Parathyroid adenoma (tissue), 2 donors: Measurements from ENCODE around the gene FRMPD2.

ENCODE experiments used
- H2AFZ ChIP-seq: fragments of 300-600 bp; sonication (generic); one replicate; pipeline ENCODE4 v1.7.0; 2017; ENCODE audit warnings: antibody characterized with exemption, mild to moderate bottlenecking
- H3K27ac ChIP-seq: fragments of 300-600 bp; sonication (generic); one replicate; pipeline ENCODE4 v1.7.0; 2017
- H3K27me3 ChIP-seq: fragments of 300-600 bp; sonication (generic); one replicate; pipeline ENCODE4 v1.7.0; 2017; ENCODE audit warnings: low read length; ENCODE audit not compliant: control insufficient read depth, insufficient read depth
- H3K36me3 ChIP-seq: fragments of 300-600 bp; sonication (generic); one replicate; pipeline ENCODE4 v1.7.0; 2017; ENCODE audit warnings: low read length; ENCODE audit not compliant: control insufficient read depth, insufficient read depth
- H3K4me1 ChIP-seq: fragments of 300-600 bp; sonication (generic); one replicate; pipeline ENCODE4 v1.7.0; 2017; ENCODE audit warnings: control low read depth
- H3K4me2 ChIP-seq: fragments of 300-600 bp; sonication (generic); one replicate; pipeline ENCODE4 v1.7.0; 2017; ENCODE audit warnings: low read length
- H3K4me3 ChIP-seq: fragments of 300-600 bp; sonication (generic); one replicate; pipeline ENCODE4 v1.7.0; 2017; ENCODE audit warnings: low read depth, low read length
- H3K79me2 ChIP-seq: fragments of 300-600 bp; sonication (generic); one replicate; pipeline ENCODE4 v1.7.0; 2017; ENCODE audit warnings: control low read depth
- H3K9ac ChIP-seq: fragments of 300-600 bp; sonication (generic); one replicate; pipeline ENCODE4 v1.7.0; 2017; ENCODE audit warnings: mild to moderate bottlenecking
- H3K9me3 ChIP-seq: fragments of 300-600 bp; sonication (generic); one replicate; pipeline ENCODE4 v1.7.0; 2017; ENCODE audit warnings: low read length; ENCODE audit not compliant: control insufficient read depth
- CTCF ChIP-seq: fragments of 300-600 bp; sonication (generic); IDR thresholded peaks from one replicate; pipeline ENCODE4 v1.7.0; 2017; ENCODE audit warnings: antibody characterized with exemption, mild to moderate bottlenecking
- donor health status: primary hyperparathyroidism.

The FRMPD2 gene

GRCh38 chr10:48211777-48212176 lies 62.7 kb downstream of the FRMPD2 start:
- no peak overlapping the region for H2AFZ ChIP-seq
- TF ChIP-seq CTCF: no peak
- H3K79me2 ChIP-seq: no peaks in the 10 kb centered on the region
- no peaks in the 10 kb centered on the region for H3K27me3 ChIP-seq
- H3K4me2 ChIP-seq: no peak overlapping the region
- H3K9me3 ChIP-seq: no peaks in the 10 kb centered on the region
- H3K9ac ChIP-seq: no peak overlapping the region
- H3K4me3 ChIP-seq: no peak overlapping the region
- no peaks in the 10 kb centered on the region for H3K4me1 ChIP-seq
- H3K27ac ChIP-seq: no peak overlapping the region
- H3K36me3 ChIP-seq: no peaks in the 10 kb centered on the region

GRCh38 chr10:48210966-48211365 lies 63.5 kb downstream of the FRMPD2 start:
- no peak overlapping the region for H3K4me3 ChIP-seq
- H3K27me3 ChIP-seq: no peaks in the 10 kb centered on the region
- H3K9ac ChIP-seq: no peak overlapping the region
- no peak overlapping the region for H3K27ac ChIP-seq
- H3K9me3 ChIP-seq: no peaks in the 10 kb centered on the region
- H3K36me3 ChIP-seq: no peaks in the 10 kb centered on the region
- H2AFZ ChIP-seq: no peak overlapping the region
- no peak overlapping the region for H3K4me2 ChIP-seq
- H3K79me2 ChIP-seq: no peaks in the 10 kb centered on the region
- no peaks in the 10 kb centered on the region for H3K4me1 ChIP-seq
- TF ChIP-seq CTCF: no peak

- no peak overlapping the region for H3K4me3 ChIP-seq
- H3K9me3 ChIP-seq: no peaks in the 10 kb centered on the region
- no peaks in the 10 kb centered on the region for H3K36me3 ChIP-seq
- H3K9ac ChIP-seq: no peak overlapping the region
- H3K79me2 ChIP-seq: no peaks in the 10 kb centered on the region
- no peaks in the 10 kb centered on the region for H3K4me1 ChIP-seq
- H3K27me3 ChIP-seq: no peaks in the 10 kb centered on the region
- no peak overlapping the region for H3K4me2 ChIP-seq
- no peak overlapping the region for H3K27ac ChIP-seq
- no peak overlapping the region for H2AFZ ChIP-seq
- TF ChIP-seq CTCF: no peak
These were observed 64.1 kb downstream of the FRMPD2 start for GRCh38 chr10:48210391-48210790.

- Histone ChIP-seq H3K4me3 (no peak overlapping the region), H3K4me2 (no peak overlapping the region), H3K36me3 (no peaks in the 10 kb centered on the region), H3K4me1 (no peaks in the 10 kb centered on the region), H3K9me3 (no peaks in the 10 kb centered on the region), H3K9ac (no peak overlapping the region), H3K27ac (no peak overlapping the region), H3K27me3 (no peaks in the 10 kb centered on the region), H2AFZ (no peak overlapping the region), H3K79me2 (no peaks in the 10 kb centered on the region)
- no peak for TF ChIP-seq CTCF
These were observed 65.3 kb downstream of the FRMPD2 start for GRCh38 chr10:48209241-48209640.

GRCh38 chr10:48207853-48208252 lies 66.6 kb downstream of the FRMPD2 start:
- H3K4me1 ChIP-seq: no peaks in the 10 kb centered on the region
- H3K36me3 ChIP-seq: no peaks in the 10 kb centered on the region
- no peak overlapping the region for H3K4me3 ChIP-seq
- no peak for TF ChIP-seq CTCF
- no peak overlapping the region for H3K4me2 ChIP-seq
- H3K9ac ChIP-seq: no peak overlapping the region
- no peak overlapping the region for H2AFZ ChIP-seq
- no peaks in the 10 kb centered on the region for H3K9me3 ChIP-seq
- no peaks in the 10 kb centered on the region for H3K79me2 ChIP-seq
- no peak overlapping the region for H3K27ac ChIP-seq
- no peaks in the 10 kb centered on the region for H3K27me3 ChIP-seq
